MM.1S (cell line): ENCODE results near the gene APOBEC4.

ENCODE experiments used
- CTCF ChIP-seq: fragments of 300-600 bp; sonication (generic); IDR thresholded peaks from 2 replicates; pipeline ENCODE4 v1.5.1; 2016; ENCODE audit warnings: antibody characterized with exemption, low read length, mixed read lengths
- EZH2 ChIP-seq: fragments of 300-600 bp; sonication (generic); optimal IDR thresholded peaks from 2 replicates; pipeline ENCODE3; 2017; ENCODE audit warnings: low read depth, mild to moderate bottlenecking, antibody characterized with exemption, low read length, mixed read lengths
- EZH2phosphoT487 ChIP-seq: fragments of 300-600 bp; sonication (generic); IDR thresholded peaks from 2 replicates; pipeline ENCODE4 v1.6.1; 2018; ENCODE audit warnings: antibody characterized with exemption, low read length

- TF ChIP-seq CTCF (no peak), EZH2phosphoT487 (no peak), EZH2 (no peak)
Observed at GRCh38 chr1:183600136-183600535, 53.0 kb downstream of the APOBEC4 start.
